ENCODE data around the gene DDX47.

DNA sequence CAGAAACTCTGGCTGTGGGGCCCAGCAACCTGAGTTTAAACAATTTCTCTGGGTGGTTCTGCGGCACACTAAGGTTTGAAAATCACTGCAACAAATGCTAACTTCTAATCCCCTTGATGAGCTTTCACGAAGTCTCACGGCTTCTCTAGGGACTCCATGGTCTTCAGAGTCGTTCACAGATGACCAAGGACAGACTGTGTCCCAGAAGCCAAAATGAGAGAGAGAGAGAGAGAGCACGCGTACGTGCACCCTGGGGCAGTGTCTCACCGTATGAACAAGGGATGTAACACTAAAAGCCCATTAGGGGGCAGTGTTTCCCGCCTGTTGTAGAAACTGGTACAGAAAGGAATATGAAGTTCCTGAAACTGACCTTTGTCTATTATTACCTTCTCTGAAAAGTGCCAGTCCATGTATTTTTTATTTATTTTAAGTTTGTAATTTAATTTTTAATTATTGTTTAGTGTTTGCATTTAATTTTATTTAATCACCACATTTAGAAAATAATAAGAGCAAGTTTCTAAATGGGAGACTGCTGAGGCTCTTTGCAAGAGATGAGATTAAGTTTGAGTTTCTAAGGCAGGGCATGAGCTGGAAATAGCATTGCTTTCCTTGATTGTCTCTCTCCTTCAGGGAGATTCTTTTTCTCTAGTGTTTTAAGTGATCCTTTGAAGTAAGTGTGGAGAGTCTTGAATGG lies 24.3 kb upstream of the DDX47 start:
- TF ChIP-seq, protein P1, sequence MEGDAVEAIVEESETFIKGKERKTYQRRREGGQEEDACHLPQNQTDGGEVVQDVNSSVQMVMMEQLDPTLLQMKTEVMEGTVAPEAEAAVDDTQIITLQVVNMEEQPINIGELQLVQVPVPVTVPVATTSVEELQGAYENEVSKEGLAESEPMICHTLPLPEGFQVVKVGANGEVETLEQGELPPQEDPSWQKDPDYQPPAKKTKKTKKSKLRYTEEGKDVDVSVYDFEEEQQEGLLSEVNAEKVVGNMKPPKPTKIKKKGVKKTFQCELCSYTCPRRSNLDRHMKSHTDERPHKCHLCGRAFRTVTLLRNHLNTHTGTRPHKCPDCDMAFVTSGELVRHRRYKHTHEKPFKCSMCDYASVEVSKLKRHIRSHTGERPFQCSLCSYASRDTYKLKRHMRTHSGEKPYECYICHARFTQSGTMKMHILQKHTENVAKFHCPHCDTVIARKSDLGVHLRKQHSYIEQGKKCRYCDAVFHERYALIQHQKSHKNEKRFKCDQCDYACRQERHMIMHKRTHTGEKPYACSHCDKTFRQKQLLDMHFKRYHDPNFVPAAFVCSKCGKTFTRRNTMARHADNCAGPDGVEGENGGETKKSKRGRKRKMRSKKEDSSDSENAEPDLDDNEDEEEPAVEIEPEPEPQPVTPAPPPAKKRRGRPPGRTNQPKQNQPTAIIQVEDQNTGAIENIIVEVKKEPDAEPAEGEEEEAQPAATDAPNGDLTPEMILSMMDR (conservative IDR thresholded peaks at IDR 0.05; ENCODE audit: low read depth, low read length) = peak; percentile 81
- TF ChIP-seq MXI1 (IDR thresholded peaks at IDR 0.05; ENCODE audit: borderline replicate concordance, low read depth, low read length) (no peak), POLR2A (IDR thresholded peaks at IDR 0.05; ENCODE audit: low read depth, low read length) (no peak)
